RWPE1 (cell line): Measurements from ENCODE around the gene TBC1D10B.
"Not testable (repeated sequence)": the region's sequence is repeated elsewhere in the genome, so short reads cannot be mapped to it uniquely, and the experiment has no call there.

Source experiments
- CTCF ChIA-PET: fragments of 350-600 bp; sonication (Branson Sonifier 250); formaldehyde crosslinking; extraction: SDS; loops from one replicate; lab custom pipeline; 2021; lab: Yijun Ruan, JAX
- POLR2A ChIA-PET: fragments of 400-600 bp; formaldehyde crosslinking; extraction: SDS; loops from one replicate; lab custom pipeline; 2020; ENCODE audit warnings: antibody characterized with exemption; ENCODE audit not compliant: low non-redundant PET; lab: Yijun Ruan, JAX
- DNase-seq: peaks from one replicate; pipeline ENCODE4 v3.0.0; 2012; ENCODE audit warnings: low spot score
- H3K27ac ChIP-seq: fragments of 450-650 bp; 2 replicates; pipeline ENCODE4 v1.5.1; 2017

Gene TBC1D10B

DNA sequence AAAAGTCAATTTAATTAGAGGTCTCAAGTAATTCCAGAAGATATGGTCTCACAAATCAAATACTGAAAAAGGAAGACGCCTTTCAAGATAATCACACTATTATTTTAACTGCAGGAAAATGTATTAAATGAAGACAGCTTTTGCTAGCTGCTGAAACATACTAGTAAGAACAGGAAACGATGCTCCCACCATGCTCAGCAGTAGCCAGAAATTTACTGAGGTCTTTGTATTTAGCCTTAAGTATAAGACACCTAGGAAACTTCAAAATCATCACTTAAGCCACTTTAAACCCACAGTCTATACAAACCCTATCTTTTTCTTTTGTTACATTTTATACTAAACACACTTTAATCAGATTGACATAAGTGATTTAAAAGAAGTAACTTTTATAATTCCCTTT lies 51.6 kb downstream of the TBC1D10B start:
- POLR2A ChIA-PET, H3K27ac ChIP-seq, CTCF ChIA-PET, DNase-seq: not testable (repeated sequence)

DNA sequence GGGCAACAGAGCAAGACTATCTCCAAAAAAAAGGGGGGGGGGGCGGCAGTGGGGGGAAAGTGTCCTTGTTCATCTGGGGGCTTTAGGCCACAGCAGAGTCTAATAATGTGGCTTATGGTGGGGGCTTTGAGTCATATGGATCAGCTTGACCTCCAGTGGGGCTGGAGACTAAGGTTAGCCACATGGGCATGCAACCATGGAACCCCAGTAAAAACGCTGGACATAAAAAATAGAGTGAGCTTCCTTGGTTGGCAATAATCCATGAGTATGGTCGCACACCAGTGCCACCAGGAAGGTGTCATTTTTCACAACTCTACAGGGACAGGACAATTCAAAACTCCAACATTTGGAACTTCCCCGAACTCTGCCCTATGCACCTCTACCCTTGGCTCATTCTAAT lies 59.4 kb downstream of the TBC1D10B start:
- H3K27ac ChIP-seq, CTCF ChIA-PET, POLR2A ChIA-PET, DNase-seq: not testable (repeated sequence)

DNA sequence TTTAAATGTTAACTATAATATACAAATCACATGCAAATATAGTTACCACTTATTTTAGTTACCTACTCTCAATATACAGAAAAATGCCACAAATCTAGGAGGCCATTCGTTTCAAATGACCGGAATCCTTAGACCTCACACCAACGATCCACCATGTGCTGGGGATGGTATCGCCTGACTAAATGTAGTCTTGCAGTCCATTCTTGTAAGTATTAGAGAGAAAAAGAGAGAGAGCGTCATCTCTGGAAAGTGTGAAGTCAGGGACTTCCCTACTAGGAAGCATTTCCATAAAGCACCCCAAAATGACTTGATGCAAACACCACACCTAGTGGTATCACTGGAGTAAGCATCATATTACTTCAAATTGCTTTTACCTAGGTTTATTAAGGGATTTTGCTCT lies 61.0 kb downstream of the TBC1D10B start:
- POLR2A ChIA-PET, DNase-seq, H3K27ac ChIP-seq, CTCF ChIA-PET: not testable (repeated sequence)
